T follicular helper cell (primary cell): ENCODE results near the gene TMEM175.

Experiments used
- DNase-seq: peaks from one replicate; pipeline ENCODE4 v3.0.0-alpha.2; 2020; ENCODE audit warnings: low read depth

The TMEM175 gene

DNA sequence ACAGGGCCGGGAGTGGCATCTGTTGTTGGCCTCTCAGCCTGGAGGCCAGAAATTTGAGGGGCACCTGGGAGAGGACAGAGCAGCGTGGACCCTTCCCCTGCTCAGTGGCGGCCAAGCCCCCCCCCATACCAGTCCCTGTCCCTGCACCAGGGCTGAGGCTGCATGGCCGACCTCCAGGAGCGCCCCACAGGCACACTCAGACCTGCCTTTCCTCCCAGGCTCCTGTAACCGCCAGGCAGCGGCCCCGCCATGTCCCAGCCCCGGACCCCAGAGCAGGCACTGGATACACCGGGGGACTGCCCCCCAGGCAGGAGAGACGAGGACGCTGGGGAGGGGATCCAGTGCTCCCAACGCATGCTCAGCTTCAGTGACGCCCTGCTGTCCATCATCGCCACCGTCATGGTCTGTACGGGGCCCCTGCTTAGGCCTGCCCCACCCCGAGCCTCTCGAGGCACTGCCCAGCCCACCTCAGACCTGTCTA, 15.3 kb downstream of the TMEM175 start:
- no peak for DNase-seq

DNA sequence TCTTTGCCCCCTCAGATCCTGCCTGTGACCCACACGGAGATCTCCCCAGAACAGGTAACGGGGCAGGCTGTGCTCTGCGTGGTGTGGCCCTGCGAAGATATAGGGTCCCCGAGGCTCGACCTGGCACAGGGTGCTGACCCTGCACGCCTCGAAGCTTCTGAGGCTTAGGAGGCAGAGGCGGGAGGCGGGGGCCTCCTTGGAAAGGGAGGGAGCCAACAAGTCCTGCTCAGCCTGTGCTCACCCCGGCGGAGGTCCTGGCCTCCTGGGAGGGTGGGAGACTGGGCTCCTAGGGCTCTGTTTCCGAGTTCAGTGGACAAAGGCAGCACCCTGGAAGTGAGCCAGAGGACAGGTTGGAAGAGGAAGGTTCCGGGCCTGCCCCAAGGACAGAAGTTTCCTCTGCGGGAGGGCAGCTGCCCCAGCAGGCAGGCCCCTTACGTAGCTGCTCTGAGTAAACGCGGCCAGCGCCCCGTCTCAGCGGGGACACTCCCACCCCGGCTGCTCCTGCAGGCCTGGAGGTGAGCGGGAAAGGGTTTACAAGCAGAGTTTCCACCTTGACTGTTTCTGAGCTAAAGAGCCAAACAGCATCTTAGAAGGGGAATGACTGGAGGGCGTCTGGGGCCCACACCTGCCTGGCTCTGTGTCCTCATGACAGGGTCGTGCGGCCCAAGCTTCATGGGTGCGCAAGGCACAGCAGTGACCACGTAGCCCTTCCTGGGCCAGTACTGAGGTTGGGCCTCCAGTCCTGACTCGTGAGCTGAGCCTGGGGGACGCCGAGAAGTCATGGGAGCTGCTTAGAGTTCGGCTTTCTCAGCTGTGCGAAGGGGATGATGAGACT, 16.1 kb downstream of the TMEM175 start:
- no peak for DNase-seq

DNA sequence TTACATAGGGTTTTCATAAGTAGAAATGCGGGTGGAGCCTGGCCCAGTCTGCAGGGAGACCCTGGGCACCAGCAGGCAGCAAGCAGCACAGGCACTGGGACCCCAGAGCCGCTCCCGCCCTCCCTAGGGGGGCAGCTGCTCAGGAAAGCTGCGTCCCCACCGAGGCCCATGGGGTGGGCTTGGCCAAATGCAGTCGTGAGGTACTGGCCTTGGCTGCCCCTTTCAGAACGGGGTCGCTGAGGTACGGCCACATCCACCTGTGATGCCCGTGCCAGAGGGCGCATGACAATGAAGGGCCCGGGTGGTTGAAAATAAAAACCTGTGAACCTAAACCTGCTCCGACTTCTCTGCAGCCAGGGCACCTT, 16.7 kb downstream of the TMEM175 start:
- DNase-seq: no peak

DNA sequence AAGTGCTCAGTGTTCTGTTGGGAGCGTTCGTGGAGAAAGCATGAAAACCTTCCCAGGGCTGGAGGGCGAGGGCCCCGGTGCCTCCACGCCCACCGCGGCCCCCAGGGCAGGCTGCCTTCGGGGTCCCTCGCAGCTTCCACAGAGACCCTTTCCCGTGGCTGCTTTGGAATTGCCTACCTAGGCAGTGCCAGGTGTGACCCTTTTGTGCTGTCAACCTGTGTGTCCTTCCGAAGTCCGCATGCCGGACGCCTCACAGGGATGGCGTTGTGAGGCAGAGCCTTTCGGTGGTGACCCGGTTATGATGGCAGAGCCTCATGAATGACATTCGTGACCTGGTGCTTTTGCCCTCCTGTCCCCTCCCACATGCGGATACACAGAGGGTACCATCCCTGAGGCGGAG, 17.4 kb downstream of the TMEM175 start:
- no peak for DNase-seq

DNA sequence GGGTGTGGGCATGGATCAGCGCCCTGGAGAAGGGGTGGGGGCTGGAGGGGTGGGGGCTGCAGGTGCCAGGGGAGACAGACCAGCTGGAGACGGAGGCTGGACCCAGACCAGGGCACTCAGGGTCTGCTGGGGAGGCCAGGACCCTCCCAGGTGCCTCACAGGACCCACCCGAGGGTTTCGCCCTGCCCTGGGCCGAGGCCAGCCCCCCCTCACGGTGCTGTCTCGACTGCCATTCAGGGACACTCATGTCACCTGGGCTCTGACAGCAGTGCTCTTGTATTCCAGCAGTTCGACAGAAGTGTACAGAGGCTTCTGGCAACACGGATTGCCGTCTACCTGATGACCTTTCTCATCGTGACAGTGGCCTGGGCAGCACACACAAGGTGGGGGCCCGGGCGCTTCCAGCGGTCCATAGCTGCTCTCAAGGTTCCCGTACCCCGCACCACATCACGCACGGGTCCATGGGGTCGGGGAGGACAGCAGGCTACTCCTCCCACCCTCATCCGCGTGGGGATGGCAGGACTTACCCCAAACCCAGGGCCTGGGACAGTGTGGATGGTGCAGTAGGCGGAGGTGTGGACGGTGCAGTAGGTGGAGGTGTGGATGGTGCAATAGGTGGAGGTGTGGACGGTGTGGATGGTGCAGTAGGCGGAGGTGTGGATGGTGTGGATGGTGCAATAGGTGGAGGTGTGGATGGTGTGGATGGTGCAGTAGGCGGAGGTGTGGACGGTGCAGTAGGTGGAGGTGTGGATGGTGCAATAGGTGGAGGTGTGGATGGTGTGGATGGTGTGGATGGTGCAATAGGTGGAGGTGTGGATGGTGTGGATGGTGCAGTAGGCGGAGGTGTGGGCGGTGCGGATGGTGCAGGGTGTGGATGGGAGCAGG, 18.1 kb downstream of the TMEM175 start:
- DNase-seq: no peak

DNA sequence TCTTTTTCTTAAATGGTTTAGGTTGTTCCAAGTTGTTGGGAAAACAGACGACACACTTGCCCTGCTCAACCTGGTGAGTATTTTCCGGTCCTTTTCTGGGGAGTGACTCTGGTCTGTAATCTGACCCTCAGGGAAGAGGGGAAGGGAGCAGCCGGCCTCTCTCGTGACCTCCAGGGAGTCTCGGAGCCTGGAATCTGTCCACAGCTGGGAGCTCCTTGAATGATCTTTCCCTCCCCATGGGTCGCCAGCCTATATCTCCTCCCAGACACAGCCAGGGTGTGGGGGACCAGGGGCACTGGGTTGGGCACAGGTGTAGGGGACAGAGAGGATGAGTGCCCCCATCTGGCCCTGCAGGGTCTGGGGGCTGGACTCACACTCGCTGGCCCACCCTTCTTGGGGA, 18.9 kb downstream of the TMEM175 start:
- DNase-seq: no peak

DNA sequence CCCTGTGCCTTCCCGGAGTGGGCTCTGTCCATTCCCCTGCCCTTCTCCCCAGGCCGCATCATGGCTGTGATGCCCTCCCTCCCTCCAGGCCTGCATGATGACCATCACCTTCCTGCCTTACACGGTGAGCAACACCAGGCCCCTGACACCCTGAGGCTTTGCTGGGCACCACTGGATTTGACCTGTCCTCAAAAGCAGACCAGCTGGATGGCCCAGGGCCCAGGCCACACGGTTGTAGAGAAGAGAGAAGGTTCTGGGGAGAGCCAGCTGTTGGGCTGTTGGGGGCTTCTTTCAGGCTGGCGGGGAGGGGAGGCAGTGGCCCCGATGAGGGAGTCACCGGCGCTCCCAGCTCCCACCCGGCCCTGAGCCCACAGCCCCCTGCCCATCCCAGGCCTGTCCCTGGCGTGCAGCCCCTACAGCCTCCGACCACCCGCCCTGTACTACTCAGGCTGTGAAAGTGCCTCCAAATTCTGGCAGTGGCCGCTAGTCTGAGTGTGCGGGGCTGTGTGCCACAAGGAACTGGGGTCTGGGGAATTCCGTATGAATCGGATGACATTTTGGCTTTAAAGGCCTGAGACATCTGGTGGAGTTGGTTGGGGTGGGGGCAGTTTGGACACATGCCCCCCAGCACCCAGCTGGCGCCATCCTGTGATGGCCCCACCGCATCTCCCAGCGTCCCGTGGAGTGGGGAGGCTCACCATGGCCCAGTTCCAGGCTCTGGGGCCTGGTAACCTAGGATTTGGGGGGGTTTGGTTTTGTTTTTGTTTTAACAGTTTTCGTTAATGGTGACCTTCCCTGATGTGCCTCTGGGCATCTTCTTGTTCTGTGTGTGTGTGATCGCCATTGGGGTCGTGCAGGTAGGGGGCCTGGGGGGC, 19.6 kb downstream of the TMEM175 start:
- DNase-seq: no peak

DNA sequence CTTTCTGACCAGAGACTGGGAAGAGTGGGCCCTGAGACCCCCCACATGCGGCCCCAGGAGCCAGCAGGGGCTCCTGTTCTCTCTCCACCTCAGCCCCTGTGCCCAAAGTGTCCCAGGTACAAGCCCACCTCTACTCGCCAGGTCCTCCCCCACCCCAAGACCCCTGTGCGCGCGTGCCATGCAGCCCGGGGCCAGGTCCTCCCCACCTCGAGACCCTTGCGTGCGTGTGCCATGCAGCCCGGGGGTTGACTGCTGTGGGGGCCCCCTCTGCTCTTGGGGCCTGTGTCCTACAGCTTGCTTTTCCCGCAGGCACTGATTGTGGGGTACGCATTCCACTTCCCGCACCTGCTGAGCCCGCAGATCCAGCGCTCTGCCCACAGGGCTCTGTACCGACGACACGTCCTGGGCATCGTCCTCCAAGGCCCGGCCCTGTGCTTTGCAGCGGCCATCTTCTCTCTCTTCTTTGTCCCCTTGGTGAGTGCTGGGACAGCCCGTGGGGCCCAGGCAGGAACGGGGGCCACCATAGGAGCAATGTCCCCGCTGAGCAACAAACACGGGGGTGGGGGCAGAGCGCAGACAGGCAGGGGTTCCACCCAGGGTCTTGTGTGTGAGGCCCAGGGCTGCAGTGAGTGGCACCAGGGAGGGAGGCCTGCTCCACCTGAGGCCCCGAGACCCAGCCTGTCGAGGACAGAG, 20.8 kb downstream of the TMEM175 start:
- DNase-seq: no peak

DNA sequence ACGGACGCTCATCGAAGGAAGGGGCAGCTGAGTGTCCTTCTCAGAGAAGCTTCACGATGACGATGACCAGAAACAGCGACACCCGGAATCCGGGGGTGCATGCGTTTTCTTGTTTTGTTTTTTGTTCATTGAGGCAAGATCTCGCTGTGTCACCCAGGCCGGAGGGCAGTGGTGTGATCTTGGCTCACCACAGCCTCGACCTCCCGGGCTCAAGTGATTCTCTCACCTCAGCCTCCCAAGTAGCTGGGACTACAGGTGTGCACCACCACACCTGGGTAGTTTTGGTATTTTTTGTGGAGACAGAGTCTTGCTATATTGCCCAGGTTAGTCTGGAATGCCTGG, 21.3 kb downstream of the TMEM175 start:
- no peak for DNase-seq

DNA sequence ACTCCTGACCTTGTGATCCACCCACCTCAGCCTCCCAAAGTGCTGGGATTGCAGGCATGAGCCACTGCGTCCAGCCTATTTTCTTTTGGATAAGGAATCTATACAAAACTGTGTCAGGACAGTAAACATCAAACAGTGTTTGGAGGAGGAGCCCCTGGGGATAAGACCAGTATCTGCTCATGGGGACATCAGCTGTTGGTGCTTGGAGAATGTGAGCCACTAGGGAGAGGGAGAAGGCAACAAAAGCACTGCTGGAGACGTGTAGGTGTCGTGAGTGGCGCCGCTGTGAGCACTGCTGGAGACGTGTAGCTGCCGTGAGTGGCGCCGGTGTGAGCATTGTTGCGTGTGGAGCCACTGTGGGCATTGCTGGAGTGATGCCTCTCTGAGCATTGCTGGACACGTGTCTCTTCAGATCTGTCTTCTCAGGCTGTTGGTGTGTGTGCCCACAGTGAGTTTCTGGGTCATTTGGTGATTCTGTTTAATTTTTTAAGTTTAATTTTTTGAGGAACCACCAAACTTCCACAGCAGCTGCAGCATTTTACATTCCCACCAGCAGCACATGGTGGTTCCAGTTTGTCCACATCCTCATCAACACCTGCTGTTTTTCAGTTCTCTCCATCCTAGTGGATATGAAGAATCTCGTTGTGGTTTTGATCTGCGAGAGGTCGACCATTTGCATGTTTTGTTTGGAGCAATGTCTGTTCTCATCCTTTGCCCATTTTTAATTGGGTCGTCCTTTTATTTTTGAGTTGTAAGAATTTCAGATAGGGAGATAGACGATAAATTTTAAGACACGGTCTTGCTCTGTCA, 22.2 kb downstream of the TMEM175 start:
- DNase-seq: no peak

DNA sequence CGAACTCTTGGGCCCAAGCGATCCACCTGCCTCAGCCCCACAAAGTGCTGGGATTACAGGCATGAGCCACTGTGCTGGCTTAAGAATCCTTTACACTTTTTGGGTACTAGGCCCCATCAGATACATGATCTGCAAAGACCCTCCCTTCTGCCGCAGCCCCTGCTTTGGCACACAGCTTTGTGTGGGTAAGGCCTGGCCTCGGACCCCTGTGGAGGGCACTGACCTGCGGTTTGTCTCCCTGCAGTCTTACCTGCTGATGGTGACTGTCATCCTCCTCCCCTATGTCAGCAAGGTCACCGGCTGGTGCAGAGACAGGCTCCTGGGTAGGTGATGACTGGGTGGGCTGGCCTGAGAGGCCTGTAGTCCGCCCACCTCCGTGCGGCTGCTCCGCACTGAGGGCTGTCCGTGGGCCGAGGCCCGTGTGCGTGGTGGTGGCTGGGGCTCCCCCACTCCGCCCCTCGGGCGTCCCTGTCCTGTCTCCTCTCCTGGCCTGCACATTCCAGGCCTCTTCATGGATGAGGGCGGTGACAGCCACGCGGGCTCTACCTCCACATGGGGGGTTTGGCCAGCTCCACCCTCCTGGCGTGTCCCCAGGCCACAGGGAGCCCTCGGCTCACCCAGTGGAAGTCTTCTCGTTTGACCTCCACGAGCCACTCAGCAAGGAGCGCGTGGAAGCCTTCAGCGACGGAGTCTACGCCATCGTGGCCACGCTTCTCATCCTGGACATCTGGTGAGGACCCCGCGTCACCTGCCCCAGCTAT, 23.1 kb downstream of the TMEM175 start:
- DNase-seq: no peak

DNA sequence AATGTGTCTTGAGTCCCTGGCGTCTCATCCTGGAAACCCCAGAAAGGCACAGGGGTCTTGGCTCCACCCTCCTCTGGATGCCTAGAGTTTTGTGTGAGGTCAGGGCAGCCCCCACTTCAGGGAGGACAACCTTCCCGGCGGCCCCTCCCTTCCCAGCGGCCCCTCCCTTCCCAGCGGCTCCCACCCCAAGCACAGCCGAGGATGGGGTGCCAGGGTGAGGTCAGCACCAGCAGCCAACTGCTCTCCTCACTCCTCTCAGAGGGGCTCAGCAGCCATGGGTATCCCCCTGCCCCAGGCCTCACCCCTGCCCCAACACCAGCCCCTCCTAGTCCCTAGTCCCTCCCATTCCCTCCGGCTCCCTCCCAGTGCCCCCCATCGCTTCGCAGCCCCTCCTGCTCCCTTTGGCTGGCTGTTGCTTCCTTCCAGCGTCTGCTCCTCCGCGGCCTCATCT, 23.7 kb downstream of the TMEM175 start:
- DNase-seq: no peak

DNA sequence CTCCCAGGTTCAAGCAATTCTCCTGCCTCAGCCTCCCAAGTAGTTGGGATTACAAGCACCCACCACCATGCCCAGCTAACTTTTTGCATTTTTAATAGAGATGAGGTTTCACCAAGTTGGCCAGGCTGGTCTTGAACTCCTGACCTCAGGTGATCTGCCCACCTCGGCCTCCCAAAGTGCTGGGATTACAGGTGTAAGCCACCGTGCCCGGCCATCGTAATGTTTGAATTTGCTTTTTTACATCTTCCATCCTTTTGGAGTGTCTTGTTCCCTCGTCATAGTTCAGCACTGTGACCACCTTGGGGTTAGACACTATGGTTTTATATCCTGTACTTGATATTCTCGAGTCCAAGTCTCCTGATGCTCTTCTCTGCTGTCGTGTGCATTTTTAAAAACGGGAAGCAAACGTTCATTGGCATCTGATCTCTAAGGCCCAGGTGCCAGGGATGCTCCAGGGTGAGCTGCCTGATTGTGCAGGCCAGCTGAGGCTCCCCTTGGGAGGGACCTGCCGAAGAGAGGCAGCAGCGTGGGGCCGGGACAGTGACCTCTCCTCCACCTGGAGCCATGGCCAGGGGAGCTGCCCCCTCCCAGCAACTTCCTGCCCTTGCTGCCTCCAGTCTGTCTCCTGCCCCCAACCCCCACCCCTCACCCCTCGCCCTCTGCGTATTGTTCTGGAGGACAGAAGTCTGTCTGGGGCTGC, 24.4 kb downstream of the TMEM175 start:
- DNase-seq: no peak

DNA sequence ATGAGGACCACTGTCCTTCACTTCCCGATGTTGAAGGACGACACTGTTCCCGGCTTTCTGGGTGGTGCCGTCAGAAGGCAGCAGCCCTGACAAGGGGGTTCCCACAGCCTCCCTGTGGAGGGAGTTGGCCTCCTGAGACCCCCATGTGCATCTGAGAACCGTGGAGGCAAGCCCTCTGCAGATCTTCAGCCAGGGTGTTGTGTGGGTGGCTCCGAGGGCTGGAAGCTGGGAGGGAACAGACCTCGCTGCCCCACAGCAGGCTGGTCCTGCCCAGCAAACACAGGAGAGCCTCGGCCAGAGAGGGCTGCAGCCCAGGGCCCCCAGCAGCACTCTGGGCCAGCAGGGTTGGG, 24.9 kb downstream of the TMEM175 start:
- no peak for DNase-seq

DNA sequence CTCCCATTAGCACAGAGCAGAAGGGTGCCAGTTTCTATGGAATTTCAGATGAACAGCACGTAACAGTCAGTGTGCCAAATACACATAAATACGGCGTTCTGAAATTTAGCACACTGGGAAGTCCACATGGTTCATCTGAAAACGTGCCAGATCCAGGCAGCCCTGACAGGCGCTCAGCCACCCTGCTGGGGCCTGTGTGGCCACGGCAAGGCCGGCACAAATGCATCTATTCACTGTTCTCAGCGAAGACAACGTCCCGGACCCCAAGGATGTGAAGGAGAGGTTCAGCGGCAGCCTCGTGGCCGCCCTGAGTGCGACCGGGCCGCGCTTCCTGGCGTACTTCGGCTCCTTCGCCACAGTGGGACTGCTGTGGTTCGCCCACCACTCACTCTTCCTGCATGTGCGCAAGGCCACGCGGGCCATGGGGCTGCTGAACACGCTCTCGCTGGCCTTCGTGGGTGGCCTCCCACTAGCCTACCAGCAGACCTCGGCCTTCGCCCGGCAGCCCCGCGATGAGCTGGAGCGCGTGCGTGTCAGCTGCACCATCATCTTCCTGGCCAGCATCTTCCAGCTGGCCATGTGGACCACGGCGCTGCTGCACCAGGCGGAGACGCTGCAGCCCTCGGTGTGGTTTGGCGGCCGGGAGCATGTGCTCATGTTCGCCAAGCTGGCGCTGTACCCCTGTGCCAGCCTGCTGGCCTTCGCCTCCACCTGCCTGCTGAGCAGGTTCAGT, 25.5 kb downstream of the TMEM175 start:
- DNase-seq: no peak

DNA sequence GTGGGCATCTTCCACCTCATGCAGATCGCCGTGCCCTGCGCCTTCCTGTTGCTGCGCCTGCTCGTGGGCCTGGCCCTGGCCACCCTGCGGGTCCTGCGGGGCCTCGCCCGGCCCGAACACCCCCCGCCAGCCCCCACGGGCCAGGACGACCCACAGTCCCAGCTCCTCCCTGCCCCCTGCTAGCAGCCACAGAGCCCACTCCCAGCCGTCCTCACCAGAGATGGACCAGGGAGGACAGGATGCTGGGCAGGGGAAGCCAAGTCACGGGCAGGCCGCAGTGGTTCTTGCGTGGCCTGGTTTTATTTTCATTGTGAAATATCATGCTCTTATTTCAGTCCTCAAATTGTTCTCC, 26.0 kb downstream of the TMEM175 start:
- no peak for DNase-seq

DNA sequence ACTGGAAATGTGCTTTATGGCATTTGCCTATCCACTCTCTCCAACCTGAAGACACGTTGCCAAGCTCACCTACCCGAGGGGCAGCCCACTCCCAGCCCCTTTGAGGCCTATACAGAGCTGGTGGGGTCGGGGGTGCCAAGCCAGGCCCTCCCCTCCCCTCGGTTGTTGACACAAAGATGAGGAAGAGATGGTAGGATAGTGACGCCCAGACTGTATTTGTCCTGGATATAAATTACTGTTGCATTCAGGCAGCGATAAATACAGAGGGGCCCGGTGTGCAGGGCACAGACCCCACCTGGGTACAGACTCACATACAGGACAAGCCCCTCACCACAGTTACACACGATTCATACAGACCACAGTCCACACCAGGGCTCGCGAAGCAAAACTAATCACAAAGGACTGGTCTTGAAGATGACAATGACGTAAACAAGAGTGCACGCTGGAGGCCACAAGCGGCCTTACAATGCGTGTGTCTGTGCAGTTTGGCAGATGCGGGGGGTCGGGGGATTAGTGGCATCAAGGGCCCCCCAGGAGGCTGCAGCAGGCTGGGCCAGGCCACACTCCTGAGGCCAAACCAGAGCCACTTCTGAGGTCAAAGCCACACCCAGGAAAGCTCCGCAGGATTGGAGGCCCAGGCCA, 26.6 kb downstream of the TMEM175 start:
- no peak for DNase-seq
